Muscle of arm (tissue), 12 donors: ENCODE data around the gene EBF4. TPM values are rescaled to one million over a fixed set of nuclear protein-coding genes. Genes with fewer than 3 reads are reported as not detected.
"Not testable (repeated sequence)": the region's sequence is repeated elsewhere in the genome, so short reads cannot be mapped to it uniquely, and the experiment has no call there.

Source experiments
- DNase-seq: peaks from one replicate; pipeline ENCODE4 v3.0.0-alpha.2; 2013
- polyA plus RNA-seq, 12 donors: library from polyadenylated mRNA; unstranded; fragments of 120-200 nt; gene quantifications; one replicate each; pipeline ENCODE4 v1.2.1, GENCODE V29; 2013; ENCODE audit not compliant: insufficient read length in 12 of 12

Gene EBF4
- polyA plus RNA-seq, 12 donors, result 3.9 to 9.6 (median 6.5) TPM; not detected in 1

GRCh38 chr20:2754424-2754823 lies 61.8 kb downstream of the EBF4 start:
- no peak for DNase-seq

GRCh38 chr20:2755451-2756055 lies 63.0 kb downstream of the EBF4 start:
- DNase-seq, result no peak

- DNase-seq, result no peak
Measured at GRCh38 chr20:2756056-2756611, 63.6 kb downstream of the EBF4 start.

- no peak for DNase-seq
Measured at GRCh38 chr20:2757001-2757400, 64.4 kb downstream of the EBF4 start.

GRCh38 chr20:2757969-2758368 lies 65.4 kb downstream of the EBF4 start:
- DNase-seq, result no peak

GRCh38 chr20:2759143-2759542 lies 66.6 kb downstream of the EBF4 start:
- DNase-seq, result no peak

- no peak for DNase-seq
Measured at GRCh38 chr20:2759603-2760296, 67.2 kb downstream of the EBF4 start.

GRCh38 chr20:2760297-2760951 lies 67.8 kb downstream of the EBF4 start:
- no peak for DNase-seq

- DNase-seq, result no peak
Measured at GRCh38 chr20:2760952-2761305, 68.3 kb downstream of the EBF4 start.

GRCh38 chr20:2761885-2762284 lies 69.3 kb downstream of the EBF4 start:
- no peak for DNase-seq

GRCh38 chr20:2762578-2763131 lies 70.1 kb downstream of the EBF4 start:
- DNase-seq, result no peak

GRCh38 chr20:2763186-2763585 lies 70.6 kb downstream of the EBF4 start:
- no peak for DNase-seq

GRCh38 chr20:2767768-2768631 lies 75.4 kb downstream of the EBF4 start:
- no peak for DNase-seq

GRCh38 chr20:2768632-2769015 lies 76.0 kb downstream of the EBF4 start:
- DNase-seq, result no peak

- DNase-seq, result not testable (repeated sequence)
Measured at GRCh38 chr20:2770091-2770490, 77.5 kb downstream of the EBF4 start.

- no peak for DNase-seq
Measured at GRCh38 chr20:2771631-2772080, 79.1 kb downstream of the EBF4 start.

GRCh38 chr20:2773812-2774211 lies 81.2 kb downstream of the EBF4 start:
- DNase-seq, result no peak

- no peak for DNase-seq
Measured at GRCh38 chr20:2775139-2775538, 82.6 kb downstream of the EBF4 start.

GRCh38 chr20:2778602-2779321 lies 86.2 kb downstream of the EBF4 start:
- no peak for DNase-seq

- DNase-seq, result no peak
Measured at GRCh38 chr20:2780948-2781347, 88.4 kb downstream of the EBF4 start.
